Embryonic facial prominence (tissue), 1 donor: ENCODE data around the gene RGS9BP.
"Not testable (repeated sequence)": the region's sequence is repeated elsewhere in the genome, so short reads cannot be mapped to it uniquely, and the experiment has no call there.

Experiments used
- DNase-seq: peaks from one replicate; pipeline ENCODE4 v3.0.0-alpha.2; 2016; ENCODE audit errors: extremely low spot score

The RGS9BP gene

GRCh38 chr19:32675720-32676185 is at the start of gene RGS9BP:
Gene RGS9BP, plus strand, starts transcription at chr19:32675848. Its CDS starts 416 bp downstream, at chr19:32676264.
- DNase-seq = no peak

- no peak for DNase-seq
These were observed 48.7 kb upstream of the RGS9BP start for GRCh38 chr19:32626969-32627368.

GRCh38 chr19:32627714-32628270 is 47.9 kb upstream of the RGS9BP start:
- DNase-seq = no peak

- no peak for DNase-seq
These were observed 45.3 kb upstream of the RGS9BP start for GRCh38 chr19:32630338-32630737.

- no peak for DNase-seq
These were observed 44.3 kb upstream of the RGS9BP start for GRCh38 chr19:32631381-32631780.

- DNase-seq = no peak
These were observed 38.2 kb upstream of the RGS9BP start for GRCh38 chr19:32637480-32637879.

GRCh38 chr19:32638625-32639024 is 37.0 kb upstream of the RGS9BP start:
- DNase-seq = no peak

GRCh38 chr19:32642771-32643170 is 32.9 kb upstream of the RGS9BP start:
- no peak for DNase-seq

- no peak for DNase-seq
These were observed 29.1 kb upstream of the RGS9BP start for GRCh38 chr19:32646556-32646955.

GRCh38 chr19:32647361-32647760 is 28.3 kb upstream of the RGS9BP start:
- DNase-seq = no peak

- DNase-seq = no peak
These were observed 25.9 kb upstream of the RGS9BP start for GRCh38 chr19:32649751-32650150.

GRCh38 chr19:32650671-32651070 is 25.0 kb upstream of the RGS9BP start:
- DNase-seq = no peak

GRCh38 chr19:32651729-32652140 is 23.9 kb upstream of the RGS9BP start:
- DNase-seq = no peak

- not testable (repeated sequence) for DNase-seq
These were observed 23.3 kb upstream of the RGS9BP start for GRCh38 chr19:32652331-32652730.

- no peak for DNase-seq
These were observed 22.6 kb upstream of the RGS9BP start for GRCh38 chr19:32652894-32653598.

GRCh38 chr19:32653599-32653915 is 22.1 kb upstream of the RGS9BP start:
- DNase-seq = no peak

- not testable (repeated sequence) for DNase-seq
These were observed 19.3 kb upstream of the RGS9BP start for GRCh38 chr19:32656379-32656778.

- DNase-seq = no peak
These were observed 17.6 kb upstream of the RGS9BP start for GRCh38 chr19:32658075-32658474.

GRCh38 chr19:32658527-32658926 is 17.1 kb upstream of the RGS9BP start:
- DNase-seq = no peak

- no peak for DNase-seq
These were observed 14.3 kb upstream of the RGS9BP start for GRCh38 chr19:32661318-32661717.

- DNase-seq = no peak
These were observed 13.5 kb upstream of the RGS9BP start for GRCh38 chr19:32662186-32662585.

- no peak for DNase-seq
These were observed 9.6 kb upstream of the RGS9BP start for GRCh38 chr19:32666084-32666483.

- DNase-seq = no peak
These were observed 6.3 kb upstream of the RGS9BP start for GRCh38 chr19:32669310-32669709.
